Measurements from ENCODE around the gene SBK1.

GRCh38 chr16:28265822-28266221, 26.5 kb upstream of the SBK1 start:
- TF ChIP-seq, protein P1, sequence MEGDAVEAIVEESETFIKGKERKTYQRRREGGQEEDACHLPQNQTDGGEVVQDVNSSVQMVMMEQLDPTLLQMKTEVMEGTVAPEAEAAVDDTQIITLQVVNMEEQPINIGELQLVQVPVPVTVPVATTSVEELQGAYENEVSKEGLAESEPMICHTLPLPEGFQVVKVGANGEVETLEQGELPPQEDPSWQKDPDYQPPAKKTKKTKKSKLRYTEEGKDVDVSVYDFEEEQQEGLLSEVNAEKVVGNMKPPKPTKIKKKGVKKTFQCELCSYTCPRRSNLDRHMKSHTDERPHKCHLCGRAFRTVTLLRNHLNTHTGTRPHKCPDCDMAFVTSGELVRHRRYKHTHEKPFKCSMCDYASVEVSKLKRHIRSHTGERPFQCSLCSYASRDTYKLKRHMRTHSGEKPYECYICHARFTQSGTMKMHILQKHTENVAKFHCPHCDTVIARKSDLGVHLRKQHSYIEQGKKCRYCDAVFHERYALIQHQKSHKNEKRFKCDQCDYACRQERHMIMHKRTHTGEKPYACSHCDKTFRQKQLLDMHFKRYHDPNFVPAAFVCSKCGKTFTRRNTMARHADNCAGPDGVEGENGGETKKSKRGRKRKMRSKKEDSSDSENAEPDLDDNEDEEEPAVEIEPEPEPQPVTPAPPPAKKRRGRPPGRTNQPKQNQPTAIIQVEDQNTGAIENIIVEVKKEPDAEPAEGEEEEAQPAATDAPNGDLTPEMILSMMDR (IDR thresholded peaks at IDR 0.05; ENCODE audit: low read length) = no peak
- no peak for TF ChIP-seq EZH2 (IDR thresholded peaks at IDR 0.05; ENCODE audit: borderline replicate concordance, low read length)
